Neuronal stem cell (in vitro differentiated cells): ENCODE data around the gene PSENEN. TPM values are rescaled to one million over a fixed set of nuclear protein-coding genes. Genes with fewer than 3 reads are reported as not detected.

Source experiments
- DNase-seq: peaks from one replicate; pipeline ENCODE4 v3.0.0-alpha.2; 2013; ENCODE audit warnings: low spot score
- H2AFZ ChIP-seq: one replicate; pipeline ENCODE4 v1.6.1; 2013; ENCODE audit warnings: mild to moderate bottlenecking, low read length, inconsistent platforms
- H2AK5ac ChIP-seq: 2 replicates; pipeline ENCODE4 v1.6.1; 2013; ENCODE audit warnings: low read depth, mild to moderate bottlenecking, inconsistent platforms, low read length, moderate library complexity, mixed read lengths
- H2BK120ac ChIP-seq: 2 replicates; pipeline ENCODE4 v1.6.1; 2013; ENCODE audit warnings: low read depth, mild to moderate bottlenecking, inconsistent platforms, low read length, moderate library complexity, mixed read lengths
- H2BK12ac ChIP-seq: one replicate; pipeline ENCODE4 v1.6.1; 2013; ENCODE audit warnings: low read length, inconsistent platforms
- H2BK15ac ChIP-seq: 2 replicates; pipeline ENCODE4 v1.6.1; 2013; ENCODE audit warnings: mild to moderate bottlenecking, low read length, inconsistent platforms, mixed read lengths
- H2BK5ac ChIP-seq: one replicate; pipeline ENCODE4 v1.6.1; 2013; ENCODE audit warnings: inconsistent platforms, mild to moderate bottlenecking, low read length, moderate library complexity
- H3K14ac ChIP-seq: one replicate; pipeline ENCODE4 v1.6.1; 2013; ENCODE audit warnings: low read length, inconsistent platforms
- H3K18ac ChIP-seq: 2 replicates; pipeline ENCODE4 v1.6.1; 2013; ENCODE audit warnings: low read length, inconsistent platforms
- H3K23ac ChIP-seq: 2 replicates; pipeline ENCODE4 v1.6.1; 2013; ENCODE audit warnings: low read depth, mild to moderate bottlenecking, mixed read lengths, low read length, inconsistent platforms; ENCODE audit not compliant: poor library complexity
- H3K27ac ChIP-seq: replicated peaks from 3 replicates; pipeline ENCODE4 v1.5.1; 2013; ENCODE audit warnings: low read length, inconsistent platforms
- H3K27me3 ChIP-seq, 3 experiments: 2 replicates each; pipeline ENCODE4 v1.6.1; 2013; ENCODE audit warnings: low read length in 3 of 3, mild to moderate bottlenecking in 2 of 3, inconsistent platforms in 1 of 3, low read depth in 1 of 3, mixed read lengths in 1 of 3, moderate library complexity in 1 of 3; ENCODE audit not compliant: control insufficient read depth in 3 of 3, insufficient read depth in 3 of 3
- H3K36me3 ChIP-seq, 2 donors: replicated peaks in 1 of 2; 2 replicates each; pipeline ENCODE4 v1.6.1; 2013; ENCODE audit warnings: low read length in 2 of 2; ENCODE audit not compliant: control insufficient read depth in 2 of 2, insufficient read depth in 2 of 2
- H3K4ac ChIP-seq: 2 replicates; pipeline ENCODE4 v1.6.1; 2013; ENCODE audit warnings: inconsistent platforms, mild to moderate bottlenecking, low read length, moderate library complexity
- H3K4me1 ChIP-seq, 2 donors: 1 replicate in 1 of 2; 2 replicates in 1 of 2; pipeline ENCODE4 v1.6.1; 2013; ENCODE audit warnings: low read length in 2 of 2, low read depth in 1 of 2; ENCODE audit not compliant: control insufficient read depth in 2 of 2, insufficient read depth in 1 of 2
- H3K4me2 ChIP-seq: one replicate; pipeline ENCODE4 v1.6.1; 2013; ENCODE audit warnings: mild to moderate bottlenecking, low read length, inconsistent platforms; ENCODE audit not compliant: insufficient read depth, poor library complexity, severe bottlenecking
- H3K4me3 ChIP-seq, 2 donors: 2 replicates each; pipeline ENCODE4 v1.5.1; 2013; ENCODE audit warnings: low read length in 2 of 2, mild to moderate bottlenecking in 2 of 2, inconsistent platforms in 1 of 2, moderate library complexity in 1 of 2
- H3K79me1 ChIP-seq: one replicate; pipeline ENCODE4 v1.6.1; 2013; ENCODE audit warnings: low read depth, mild to moderate bottlenecking, inconsistent platforms, low read length, moderate library complexity
- H3K9ac ChIP-seq: one replicate; pipeline ENCODE4 v1.6.1; 2013; ENCODE audit warnings: mild to moderate bottlenecking, low read depth, low read length, inconsistent platforms; ENCODE audit not compliant: poor library complexity
- H3K9me3 ChIP-seq, 2 donors: replicated peaks in 1 of 2; 2 replicates each; pipeline versions ENCODE3 to v1.6.1; 2013; ENCODE audit warnings: low read length in 2 of 2, mild to moderate bottlenecking in 2 of 2, inconsistent platforms in 1 of 2, low read depth in 1 of 2, mixed read lengths in 1 of 2, moderate library complexity in 1 of 2; ENCODE audit not compliant: control insufficient read depth in 2 of 2, insufficient read depth in 1 of 2
- H4K8ac ChIP-seq: one replicate; pipeline ENCODE4 v1.6.1; 2013; ENCODE audit warnings: low read depth, mild to moderate bottlenecking, inconsistent platforms, low read length, moderate library complexity
- H4K91ac ChIP-seq: one replicate; pipeline ENCODE4 v1.6.1; 2013; ENCODE audit warnings: low read length, low read depth, mild to moderate bottlenecking, inconsistent platforms; ENCODE audit not compliant: poor library complexity
- WGBS, 2 donors: extraction: QIAGEN DNeasy Blood & Tissue Kit; methylation state at CpG; one replicate each; pipeline ENCODE4 v1.1.7; 2013; ENCODE audit warnings: missing lambda C conversion rate in 2 of 2, mixed read lengths in 1 of 2; ENCODE audit not compliant: insufficient read length in 2 of 2, insufficient replicate concordance in 1 of 2; ENCODE audit errors: extremely low coverage in 2 of 2; 5-methylcytosine and 5-hydroxymethylcytosine counted together
- polyA plus RNA-seq, 2 experiments: library from polyadenylated mRNA; stranded (reverse); fragments of 200-250 nt; gene quantifications; one replicate each; pipeline ENCODE4 v1.2.3, GENCODE V29; 2013

PSENEN gene
- 84.6 TPM for polyA plus RNA-seq (2013, experiment 1 of 2)
- polyA plus RNA-seq (2013, experiment 2 of 2) = 82.8 TPM

GRCh38 chr19:35745328-35746086 is at the start of gene PSENEN, which contains the start of gene U2AF1L4:
Gene PSENEN (plus strand): TSS chr19:35745651. CDS start chr19:35745931, 280 bp downstream.
Gene U2AF1L4 (minus strand): TSS chr19:35745418. CDS start chr19:35745391, 27 bp downstream.
- Histone ChIP-seq H3K18ac (peak within 1 kb of the TSS; percentile 67), H2AFZ (peak within 1 kb of the TSS; percentile 91), H3K14ac (no peak within 1 kb of the TSS), H3K4me2 (peak within 1 kb of the TSS; percentile 76), H3K9ac (peak within 1 kb of the TSS; percentile 80), H3K27me3 (no peaks in the 10 kb centered on the region), H4K91ac (no peak within 1 kb of the TSS), H4K8ac (no peak within 1 kb of the TSS), H3K79me1 (peaks cover 8% of the 10 kb centered on the region), H3K4me1 (peaks cover 9 to 12% of the 10 kb centered on the region in 2 donors), H3K4me3 (peak within 1 kb of the TSS; percentile 74 to 86), H2AK5ac (peak within 1 kb of the TSS; percentile 70), H3K23ac (no peak within 1 kb of the TSS), H3K4ac (no peak within 1 kb of the TSS), H3K36me3 (peaks cover 6 to 8% of the 10 kb centered on the region in 2 donors), H2BK12ac (no peak within 1 kb of the TSS), H3K27ac (peak within 1 kb of the TSS; percentile 90), H2BK15ac (no peak within 1 kb of the TSS), H2BK5ac (peak within 1 kb of the TSS; percentile 62), H2BK120ac (no peak within 1 kb of the TSS), H3K9me3 (no peaks in the 10 kb centered on the region)
- WGBS, 2 donors = no CpG with 5 or more reads among the region's 40 CpGs
- peak; percentile 99 for DNase-seq

- Histone ChIP-seq H3K23ac (no peak overlapping the region), H4K91ac (no peak overlapping the region), H4K8ac (no peak overlapping the region), H2BK120ac (no peak overlapping the region), H3K9me3 (no peaks in the 10 kb centered on the region), H2BK15ac (no peak overlapping the region), H3K4me3 (no peak overlapping the region), H3K18ac (no peak overlapping the region), H2BK12ac (no peak overlapping the region), H3K4me1 (no peaks in the 10 kb centered on the region), H3K79me1 (no peaks in the 10 kb centered on the region), H3K4ac (no peak overlapping the region), H3K27me3 (no peaks in the 10 kb centered on the region), H3K14ac (no peak overlapping the region), H3K4me2 (no peak overlapping the region), H3K9ac (no peak overlapping the region), H2BK5ac (no peak overlapping the region), H3K36me3 (no peaks in the 10 kb centered on the region), H3K27ac (no peak overlapping the region), H2AFZ (no peak overlapping the region), H2AK5ac (no peak overlapping the region)
- no peak for DNase-seq
- no CpG with 5 or more reads among the region's 2 CpGs for WGBS, 2 donors
Observed at GRCh38 chr19:35695895-35696422, 49.5 kb upstream of the PSENEN start.

- H3K23ac ChIP-seq = no peak overlapping the region
- H3K14ac ChIP-seq = no peak overlapping the region
- no peak overlapping the region for H3K4me3 ChIP-seq
- no peaks in the 10 kb centered on the region for H3K79me1 ChIP-seq
- DNase-seq = no peak
- H3K4me2 ChIP-seq = no peak overlapping the region
- H2AK5ac ChIP-seq = no peak overlapping the region
- H3K9ac ChIP-seq = no peak overlapping the region
- no peak overlapping the region for H3K27ac ChIP-seq
- no peak overlapping the region for H4K91ac ChIP-seq
- no CpG with 5 or more reads among the region's 4 CpGs for WGBS, 2 donors
- no peak overlapping the region for H3K18ac ChIP-seq
- H3K27me3 ChIP-seq = no peaks in the 10 kb centered on the region
- no peaks in the 10 kb centered on the region for H3K36me3 ChIP-seq
- no peaks in the 10 kb centered on the region for H3K4me1 ChIP-seq
- no peak overlapping the region for H2BK5ac ChIP-seq
- no peak overlapping the region for H4K8ac ChIP-seq
- H2BK120ac ChIP-seq = no peak overlapping the region
- no peak overlapping the region for H2BK15ac ChIP-seq
- H3K4ac ChIP-seq = no peak overlapping the region
- H2BK12ac ChIP-seq = no peak overlapping the region
- H3K9me3 ChIP-seq = no peaks in the 10 kb centered on the region
- no peak overlapping the region for H2AFZ ChIP-seq
Observed at GRCh38 chr19:35696835-35697234, 48.6 kb upstream of the PSENEN start.
